ENCODE measurements around the gene PTGES2. TPM values are rescaled to one million over a fixed set of nuclear protein-coding genes. Genes with fewer than 3 reads are reported as not detected.

PTGES2 gene
- total and polyA plus RNA-seq, 2 of the 13 experiments (the other 11 are each of a cell fraction or from before 2014, with no cell fraction given) = 63.7 to 79.8 TPM

- TF ChIP-seq CEBPB (IDR thresholded peaks at IDR 0.05; ENCODE audit: borderline replicate concordance, low read depth, low read length) (no peak), IRF9 (CRISPR knock-in tag; IDR thresholded peaks at IDR 0.05; ENCODE audit: borderline replicate concordance) (no peak), HNF4G (IDR thresholded peaks at IDR 0.05; ENCODE audit: borderline replicate concordance, low read depth, low read length) (no peak), HNF4G (CRISPR knock-in tag; IDR thresholded peaks at IDR 0.05; ENCODE audit: borderline replicate concordance, low read depth) (no peak), MBNL3 (CRISPR knock-in tag; conservative IDR thresholded peaks at IDR 0.05) (no peak), RXRB (CRISPR knock-in tag; IDR thresholded peaks at IDR 0.05; ENCODE audit: borderline replicate concordance) (no peak), XRCC5 (optimal IDR thresholded peaks at IDR 0.05; ENCODE audit: low read length) (no peak), FOXM1 (CRISPR knock-in tag; IDR thresholded peaks at IDR 0.05) (no peak), HNF4A (CRISPR knock-in tag; IDR thresholded peaks at IDR 0.05) (peak; percentile 43; the same call in 1 of the 2 replicates), ESRRA (CRISPR knock-in tag; IDR thresholded peaks at IDR 0.05; ENCODE audit: low read depth) (no peak), NCOA5 (CRISPR knock-in tag; IDR thresholded peaks at IDR 0.05) (no peak), NCOR1 (IDR thresholded peaks at IDR 0.05; ENCODE audit: borderline replicate concordance, low read length) (peak; percentile 52; the same call in 1 of the 2 replicates), DRAP1 (CRISPR knock-in tag; IDR thresholded peaks at IDR 0.05) (no peak), ZSCAN22 (CRISPR knock-in tag; IDR thresholded peaks at IDR 0.05) (no peak), ZFP36L2 (CRISPR knock-in tag; IDR thresholded peaks at IDR 0.05) (no peak), ZMAT3 (CRISPR knock-in tag; conservative IDR thresholded peaks at IDR 0.05) (no peak), ZNF138 (CRISPR knock-in tag; IDR thresholded peaks at IDR 0.05; ENCODE audit: low read depth) (no peak), TFDP2 (CRISPR knock-in tag; IDR thresholded peaks at IDR 0.05) (no peak), TCF12 (IDR thresholded peaks at IDR 0.05) (no peak), TCF12 (CRISPR knock-in tag; IDR thresholded peaks at IDR 0.05) (no peak), ZBTB20 (CRISPR knock-in tag; IDR thresholded peaks at IDR 0.05; ENCODE audit: borderline replicate concordance, low read depth) (no peak), KLF13 (CRISPR knock-in tag; IDR thresholded peaks at IDR 0.05) (no peak), GATAD2A (CRISPR knock-in tag; IDR thresholded peaks at IDR 0.05) (no peak), ZBTB44 (CRISPR knock-in tag; IDR thresholded peaks at IDR 0.05) (no peak), XBP1 (CRISPR knock-in tag; IDR thresholded peaks at IDR 0.05) (no peak), CSRNP2 (CRISPR knock-in tag; conservative IDR thresholded peaks at IDR 0.05; ENCODE audit: low read depth) (no peak), ZNF30 (CRISPR knock-in tag; IDR thresholded peaks at IDR 0.05) (no peak), FIP1L1 (IDR thresholded peaks at IDR 0.05; ENCODE audit: borderline replicate concordance, insufficient read depth, low read depth, low read length) (no peak)
Observed at GRCh38 chr9:128101231-128101661, 26.3 kb downstream of the PTGES2 start (continued).
